ENCODE measurements around the gene KDM7A.

- no peak for TF ChIP-seq CTCF (conservative IDR thresholded peaks at IDR 0.05)
- no peak for TF ChIP-seq EZH2 (IDR thresholded peaks at IDR 0.05; ENCODE audit: low read depth)
These were observed 121.0 kb downstream of the KDM7A start for GRCh38 chr7:140055833-140056232.

All from PC-9 (cell line).